NCI-H187 treated with DMSO at 0.1 percent for 48 hours (cell line): ENCODE measurements around the gene NBEA.

ENCODE experiments used
- DNase-seq: peaks from one replicate; lab custom pipeline; 2025; lab: John Stamatoyannopoulos, UW

The NBEA gene

GRCh38 chr13:35712907-35713761, 771.1 kb downstream of the NBEA start:
- DNase-seq: no peak

- DNase-seq: no peak
These were observed 772.1 kb downstream of the NBEA start for GRCh38 chr13:35714121-35714520.

GRCh38 chr13:35714588-35715377, 772.7 kb downstream of the NBEA start:
- no peak for DNase-seq

- DNase-seq: no peak
These were observed 774.1 kb downstream of the NBEA start for GRCh38 chr13:35716186-35716585.

GRCh38 chr13:35716729-35717128, 774.7 kb downstream of the NBEA start:
- no peak for DNase-seq

GRCh38 chr13:35718084-35718483, 776.0 kb downstream of the NBEA start:
- DNase-seq: no peak

- DNase-seq: no peak
These were observed 778.2 kb downstream of the NBEA start for GRCh38 chr13:35720290-35720689.

- no peak for DNase-seq
These were observed 778.9 kb downstream of the NBEA start for GRCh38 chr13:35720690-35721554.
